ENCODE results near the gene NAPG. TPM values are rescaled to one million over a fixed set of nuclear protein-coding genes. Genes with fewer than 3 reads are reported as not detected.
A peak's percentile ranks its signal among the peaks of the same experiment; 100 is the strongest.
"Not testable (repeated sequence)": the region's sequence is repeated elsewhere in the genome, so short reads cannot be mapped to it uniquely, and the experiment has no call there.

Gene NAPG
- total and polyA plus RNA-seq, 9 of the 15 experiments (the other 6 are each of a cell fraction or from before 2014, with no cell fraction given), result 31.6 to 63.3 (median 50.9) TPM

DNA sequence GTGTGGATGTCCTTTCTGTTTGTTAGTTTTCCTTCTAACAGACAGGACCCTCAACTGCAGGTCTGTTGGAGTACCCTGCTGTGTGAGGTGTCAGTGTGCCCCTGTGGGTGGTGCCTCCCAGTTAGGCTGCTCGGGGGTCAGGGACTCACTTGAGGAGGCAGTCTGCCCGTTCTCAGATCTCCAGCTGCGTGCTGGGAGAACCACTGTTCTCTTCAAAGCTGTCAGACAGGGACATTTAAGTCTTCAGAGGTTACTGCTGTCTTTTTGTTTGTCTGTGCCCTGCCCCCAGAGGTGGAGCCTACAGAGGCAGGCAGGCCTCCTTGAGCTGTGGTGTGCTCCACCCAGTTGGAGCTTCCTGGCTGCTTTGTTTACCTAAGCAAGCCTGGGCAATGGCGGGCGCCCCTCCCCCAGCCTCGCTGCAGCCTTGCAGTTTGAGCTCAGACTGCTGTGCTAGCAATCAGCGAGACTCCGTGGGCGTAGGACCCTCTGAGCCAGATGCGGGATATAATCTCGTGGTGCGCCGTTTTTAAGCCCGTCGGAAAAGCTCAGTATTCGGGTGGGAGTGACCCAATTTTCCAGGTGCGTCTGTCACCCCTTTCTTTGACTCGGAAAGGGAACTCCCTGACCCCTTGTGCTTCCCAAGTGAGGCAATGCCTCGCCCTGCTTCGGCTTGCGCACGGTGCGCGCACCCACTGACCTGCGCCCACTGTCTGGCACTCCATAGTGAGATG lies 52.2 kb downstream of the NAPG start (continued):
- TF ChIP-seq, protein P1, sequence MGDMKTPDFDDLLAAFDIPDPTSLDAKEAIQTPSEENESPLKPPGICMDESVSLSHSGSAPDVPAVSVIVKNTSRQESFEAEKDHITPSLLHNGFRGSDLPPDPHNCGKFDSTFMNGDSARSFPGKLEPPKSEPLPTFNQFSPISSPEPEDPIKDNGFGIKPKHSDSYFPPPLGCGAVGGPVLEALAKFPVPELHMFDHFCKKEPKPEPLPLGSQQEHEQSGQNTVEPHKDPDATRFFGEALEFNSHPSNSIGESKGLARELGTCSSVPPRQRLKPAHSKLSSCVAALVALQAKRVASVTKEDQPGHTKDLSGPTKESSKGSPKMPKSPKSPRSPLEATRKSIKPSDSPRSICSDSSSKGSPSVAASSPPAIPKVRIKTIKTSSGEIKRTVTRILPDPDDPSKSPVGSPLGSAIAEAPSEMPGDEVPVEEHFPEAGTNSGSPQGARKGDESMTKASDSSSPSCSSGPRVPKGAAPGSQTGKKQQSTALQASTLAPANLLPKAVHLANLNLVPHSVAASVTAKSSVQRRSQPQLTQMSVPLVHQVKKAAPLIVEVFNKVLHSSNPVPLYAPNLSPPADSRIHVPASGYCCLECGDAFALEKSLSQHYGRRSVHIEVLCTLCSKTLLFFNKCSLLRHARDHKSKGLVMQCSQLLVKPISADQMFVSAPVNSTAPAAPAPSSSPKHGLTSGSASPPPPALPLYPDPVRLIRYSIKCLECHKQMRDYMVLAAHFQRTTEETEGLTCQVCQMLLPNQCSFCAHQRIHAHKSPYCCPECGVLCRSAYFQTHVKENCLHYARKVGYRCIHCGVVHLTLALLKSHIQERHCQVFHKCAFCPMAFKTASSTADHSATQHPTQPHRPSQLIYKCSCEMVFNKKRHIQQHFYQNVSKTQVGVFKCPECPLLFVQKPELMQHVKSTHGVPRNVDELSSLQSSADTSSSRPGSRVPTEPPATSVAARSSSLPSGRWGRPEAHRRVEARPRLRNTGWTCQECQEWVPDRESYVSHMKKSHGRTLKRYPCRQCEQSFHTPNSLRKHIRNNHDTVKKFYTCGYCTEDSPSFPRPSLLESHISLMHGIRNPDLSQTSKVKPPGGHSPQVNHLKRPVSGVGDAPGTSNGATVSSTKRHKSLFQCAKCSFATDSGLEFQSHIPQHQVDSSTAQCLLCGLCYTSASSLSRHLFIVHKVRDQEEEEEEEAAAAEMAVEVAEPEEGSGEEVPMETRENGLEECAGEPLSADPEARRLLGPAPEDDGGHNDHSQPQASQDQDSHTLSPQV (IDR thresholded peaks at IDR 0.05), result peak; percentile 50; the same call in 1 of the 2 replicates

DNA sequence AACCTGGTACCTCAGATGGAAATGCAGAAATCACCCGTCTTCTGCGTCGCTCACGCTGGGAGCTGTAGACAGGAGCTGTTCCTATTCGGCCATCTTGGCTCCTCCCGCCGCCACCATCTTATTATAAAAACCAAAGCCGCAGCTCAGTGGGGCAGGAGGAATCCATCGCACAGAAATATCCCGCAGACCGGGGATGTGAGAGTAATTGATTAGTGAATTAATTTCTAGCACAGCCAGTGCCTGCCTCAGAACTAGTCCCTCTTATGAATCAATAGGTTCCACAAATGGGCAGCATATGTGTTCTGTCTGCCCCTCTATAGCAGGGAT lies 52.7 kb downstream of the NAPG start:
- H2AFZ ChIP-seq (ENCODE audit: low read depth, low read length), result peak overlapping the region; percentile 73
- in situ Hi-C loops (cut with MboI); H3K9ac ChIP-seq (ENCODE audit: insufficient read depth in 1 of 2, low read depth in 2 of 2, low read length in 2 of 2); H3K9me3 ChIP-seq (replicated peaks; ENCODE audit: control insufficient read depth, insufficient read depth, low read depth, low read length); intact Hi-C loops (cut with micrococcal nuclease); H3K4me1 ChIP-seq (replicated peaks in 1 of 2; ENCODE audit: control insufficient read depth in 2 of 2, insufficient read depth in 2 of 2, low read length in 2 of 2); H3K36me3 ChIP-seq (ENCODE audit: control insufficient read depth, insufficient read depth, low read length); H4K20me1 ChIP-seq (replicated peaks; ENCODE audit: control insufficient read depth, insufficient read depth, low read length); H3K9me1 ChIP-seq (ENCODE audit: control insufficient read depth, insufficient read depth, low read length); DNase-seq (ENCODE audit: extremely low read depth in 1 of 4, low spot score in 3 of 4); H3K4me3 ChIP-seq; FAIRE-seq; H3K27me3 ChIP-seq (ENCODE audit: control insufficient read depth in 2 of 2, insufficient read depth in 2 of 2, low read length in 2 of 2); CTCF ChIA-PET (ENCODE audit: low intra/inter-chr PET ratio); H3K27ac ChIP-seq (ENCODE audit: extremely low read depth, low read depth, low read length); H3K79me2 ChIP-seq (ENCODE audit: control insufficient read depth, insufficient read depth, low read length); H3K4me2 ChIP-seq (ENCODE audit: insufficient read depth, low read length); TF ChIP-seq NR2C2 (CRISPR knock-in tag; IDR thresholded peaks at IDR 0.05): not testable (repeated sequence)
- ATAC-seq, result peak; percentile 58
- POLR2A ChIA-PET, result interaction anchor here (0.6 to 1.5 kb wide), 5 partner anchors 9 to 640 kb away, joined by 3 to 4 read pairs (median 3); no protein-coding TSS in a partner anchor
- 84% methylated on average over 10 of the region's 11 CpGs for WGBS (ENCODE audit: insufficient coverage, low coverage, missing lambda C conversion rate)
- TSS peak; percentile 91 for BruUV-seq (replicated peaks)
- peak in 1 of 2 experiments; percentile 82; a peak in 1 of 4 replicates for TF ChIP-seq MLLT1 (IDR thresholded peaks at IDR 0.05)
- peak; percentile 34; the same call in 1 of the 2 replicates for TF ChIP-seq ERF (CRISPR knock-in tag; IDR thresholded peaks at IDR 0.05)
- TF ChIP-seq NR2C2 (tag; IDR thresholded peaks at IDR 0.05), result 0 out of 2 replicates have a peak, but pooled peaks have one; percentile 14
- peak; percentile 38; the same call in 1 of the 2 replicates for TF ChIP-seq NFRKB (IDR thresholded peaks at IDR 0.05; ENCODE audit: low read depth)
- TF ChIP-seq, protein P1 (IDR thresholded peaks at IDR 0.05), result peak; percentile 37; the same call in 1 of the 2 replicates
- 0 out of 2 replicates have a peak, but pooled peaks have one; percentile 45 for TF ChIP-seq SMAD4 (CRISPR knock-in tag; conservative IDR thresholded peaks at IDR 0.05)
- TF ChIP-seq PHF20 (IDR thresholded peaks at IDR 0.05; ENCODE audit: partially characterized antibody), result peak; percentile 6
